ENCODE results near the gene CTNNA2.

Gene CTNNA2

DNA sequence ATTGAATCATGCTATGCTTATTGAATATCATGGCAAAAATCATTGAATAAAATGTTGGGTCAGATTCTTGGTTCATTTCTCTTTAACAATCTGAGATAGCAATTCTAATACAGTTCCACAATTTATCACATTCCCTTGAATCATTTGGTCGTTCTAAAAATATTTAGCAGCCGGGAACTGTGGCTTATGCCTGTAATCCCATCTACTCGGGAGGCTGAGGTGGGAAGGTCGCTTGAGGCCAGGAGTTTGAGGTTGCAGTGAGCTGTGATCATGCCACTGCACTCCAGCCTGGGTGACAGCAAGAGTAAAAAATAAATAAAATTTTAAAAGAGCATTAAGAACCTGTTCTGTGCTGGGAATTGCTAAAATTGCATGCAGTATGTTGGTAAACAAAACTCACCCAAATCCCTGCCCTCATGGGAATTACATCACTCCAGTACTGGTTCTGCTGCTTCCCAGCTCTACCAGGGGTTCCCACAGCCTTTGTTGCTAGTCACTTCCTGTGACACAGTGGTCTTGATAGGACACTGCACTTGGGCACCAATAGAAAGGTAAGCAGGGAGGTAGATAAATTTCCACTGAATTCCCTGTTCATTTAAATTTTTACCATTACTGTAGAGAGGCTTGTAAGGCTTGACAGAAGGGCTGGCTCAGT is 200.4 kb downstream of the CTNNA2 start:
- TF ChIP-seq, protein P1, sequence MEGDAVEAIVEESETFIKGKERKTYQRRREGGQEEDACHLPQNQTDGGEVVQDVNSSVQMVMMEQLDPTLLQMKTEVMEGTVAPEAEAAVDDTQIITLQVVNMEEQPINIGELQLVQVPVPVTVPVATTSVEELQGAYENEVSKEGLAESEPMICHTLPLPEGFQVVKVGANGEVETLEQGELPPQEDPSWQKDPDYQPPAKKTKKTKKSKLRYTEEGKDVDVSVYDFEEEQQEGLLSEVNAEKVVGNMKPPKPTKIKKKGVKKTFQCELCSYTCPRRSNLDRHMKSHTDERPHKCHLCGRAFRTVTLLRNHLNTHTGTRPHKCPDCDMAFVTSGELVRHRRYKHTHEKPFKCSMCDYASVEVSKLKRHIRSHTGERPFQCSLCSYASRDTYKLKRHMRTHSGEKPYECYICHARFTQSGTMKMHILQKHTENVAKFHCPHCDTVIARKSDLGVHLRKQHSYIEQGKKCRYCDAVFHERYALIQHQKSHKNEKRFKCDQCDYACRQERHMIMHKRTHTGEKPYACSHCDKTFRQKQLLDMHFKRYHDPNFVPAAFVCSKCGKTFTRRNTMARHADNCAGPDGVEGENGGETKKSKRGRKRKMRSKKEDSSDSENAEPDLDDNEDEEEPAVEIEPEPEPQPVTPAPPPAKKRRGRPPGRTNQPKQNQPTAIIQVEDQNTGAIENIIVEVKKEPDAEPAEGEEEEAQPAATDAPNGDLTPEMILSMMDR (conservative IDR thresholded peaks at IDR 0.05; ENCODE audit: control insufficient read depth, insufficient read depth, low read depth, low read length), result no peak
- no peak overlapping the region for H3K4me3 ChIP-seq (ENCODE audit: control insufficient read depth, low read depth, low read length)
- peak; percentile 30 for DNase-seq (ENCODE audit: low read depth)

- DNase-seq (ENCODE audit: low read depth), result no peak
- TF ChIP-seq, protein P1 (conservative IDR thresholded peaks at IDR 0.05; ENCODE audit: control insufficient read depth, insufficient read depth, low read depth, low read length), result no peak
Observed at GRCh38 chr2:79714283-79714682, 201.4 kb downstream of the CTNNA2 start.

GRCh38 chr2:79715338-79715737 is 202.5 kb downstream of the CTNNA2 start:
- TF ChIP-seq, protein P1 (conservative IDR thresholded peaks at IDR 0.05; ENCODE audit: control insufficient read depth, insufficient read depth, low read depth, low read length), result no peak
- DNase-seq (ENCODE audit: low read depth), result no peak

More at GRCh38 chr2:79714283-79714682, 201.4 kb downstream of the CTNNA2 start:
- H3K4me3 ChIP-seq (ENCODE audit: control insufficient read depth, low read depth, low read length), result no peak overlapping the region

GRCh38 chr2:79716266-79716665 is 203.4 kb downstream of the CTNNA2 start:
- TF ChIP-seq, protein P1 (conservative IDR thresholded peaks at IDR 0.05; ENCODE audit: control insufficient read depth, insufficient read depth, low read depth, low read length), result no peak
- no peak overlapping the region for H3K4me3 ChIP-seq (ENCODE audit: control insufficient read depth, low read depth, low read length)
- DNase-seq (ENCODE audit: low read depth), result no peak

More at GRCh38 chr2:79715338-79715737, 202.5 kb downstream of the CTNNA2 start:
- H3K4me3 ChIP-seq (ENCODE audit: control insufficient read depth, low read depth, low read length), result no peak overlapping the region

- DNase-seq (ENCODE audit: low read depth), result peak; percentile 74
- TF ChIP-seq, protein P1 (conservative IDR thresholded peaks at IDR 0.05; ENCODE audit: control insufficient read depth, insufficient read depth, low read depth, low read length), result no peak
- no peak overlapping the region for H3K4me3 ChIP-seq (ENCODE audit: control insufficient read depth, low read depth, low read length)
Observed at GRCh38 chr2:79717364-79718007, 204.6 kb downstream of the CTNNA2 start.

DNA sequence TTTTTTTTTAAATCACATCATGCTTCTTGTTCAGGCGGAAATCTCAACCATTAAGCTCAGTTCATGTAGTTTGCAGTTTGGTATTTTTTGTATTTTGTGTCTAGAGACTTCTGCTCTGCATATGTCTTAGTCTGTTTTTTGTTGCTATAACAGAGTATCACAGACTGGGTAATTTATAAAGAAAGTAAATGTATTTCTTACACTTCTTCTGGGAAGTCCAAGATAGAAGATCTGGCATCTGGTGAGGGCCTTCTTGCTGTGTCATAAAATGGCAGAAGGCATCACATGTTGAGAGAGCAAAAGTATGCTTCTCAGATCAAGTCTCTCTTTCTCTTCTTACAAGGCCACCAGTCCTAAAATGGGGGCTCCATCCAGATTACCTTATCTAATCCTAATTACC is 208.2 kb downstream of the CTNNA2 start:
- no peak for DNase-seq (ENCODE audit: low read depth)
- TF ChIP-seq, protein P1 (conservative IDR thresholded peaks at IDR 0.05; ENCODE audit: control insufficient read depth, insufficient read depth, low read depth, low read length), result no peak
- H3K4me3 ChIP-seq (ENCODE audit: control insufficient read depth, low read depth, low read length), result no peak overlapping the region

Data from fibroblast of mammary gland (primary cell).